ENCODE measurements around the gene MEGF6.

DNA sequence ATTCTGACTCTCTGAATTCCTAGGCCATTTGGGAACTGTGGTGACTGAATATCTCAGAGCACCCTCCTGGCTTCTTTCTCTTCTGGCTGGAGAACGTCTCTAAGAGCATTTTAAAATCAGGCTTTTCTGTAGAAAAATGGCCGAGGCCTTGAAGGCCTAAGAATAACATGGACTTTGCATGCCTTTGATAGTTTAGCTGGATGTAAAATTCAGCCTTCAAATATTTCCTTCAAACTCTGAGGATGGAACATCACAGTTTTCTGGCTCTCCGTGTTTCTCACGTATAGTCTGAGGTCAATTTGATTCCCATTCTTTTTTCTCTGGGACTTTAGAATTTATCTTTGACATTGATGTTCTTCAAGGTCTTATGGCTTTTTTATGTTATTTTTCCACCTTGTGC is 122.9 kb downstream of the MEGF6 start:
- TF ChIP-seq, protein P1, sequence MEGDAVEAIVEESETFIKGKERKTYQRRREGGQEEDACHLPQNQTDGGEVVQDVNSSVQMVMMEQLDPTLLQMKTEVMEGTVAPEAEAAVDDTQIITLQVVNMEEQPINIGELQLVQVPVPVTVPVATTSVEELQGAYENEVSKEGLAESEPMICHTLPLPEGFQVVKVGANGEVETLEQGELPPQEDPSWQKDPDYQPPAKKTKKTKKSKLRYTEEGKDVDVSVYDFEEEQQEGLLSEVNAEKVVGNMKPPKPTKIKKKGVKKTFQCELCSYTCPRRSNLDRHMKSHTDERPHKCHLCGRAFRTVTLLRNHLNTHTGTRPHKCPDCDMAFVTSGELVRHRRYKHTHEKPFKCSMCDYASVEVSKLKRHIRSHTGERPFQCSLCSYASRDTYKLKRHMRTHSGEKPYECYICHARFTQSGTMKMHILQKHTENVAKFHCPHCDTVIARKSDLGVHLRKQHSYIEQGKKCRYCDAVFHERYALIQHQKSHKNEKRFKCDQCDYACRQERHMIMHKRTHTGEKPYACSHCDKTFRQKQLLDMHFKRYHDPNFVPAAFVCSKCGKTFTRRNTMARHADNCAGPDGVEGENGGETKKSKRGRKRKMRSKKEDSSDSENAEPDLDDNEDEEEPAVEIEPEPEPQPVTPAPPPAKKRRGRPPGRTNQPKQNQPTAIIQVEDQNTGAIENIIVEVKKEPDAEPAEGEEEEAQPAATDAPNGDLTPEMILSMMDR (IDR thresholded peaks at IDR 0.05; ENCODE audit: low read depth, low read length): no peak
- TF ChIP-seq EZH2phosphoT487 (IDR thresholded peaks at IDR 0.05; ENCODE audit: low read depth): no peak

All from OCI-LY3 (cell line).